ENCODE results near the gene PIK3R2. TPM values are rescaled to one million over a fixed set of nuclear protein-coding genes. Genes with fewer than 3 reads are reported as not detected.
"Not testable (repeated sequence)": the region's sequence is repeated elsewhere in the genome, so short reads cannot be mapped to it uniquely, and the experiment has no call there.

PIK3R2 gene
- total RNA-seq, 1 donor from 2014 or later = 14.8 TPM

DNA sequence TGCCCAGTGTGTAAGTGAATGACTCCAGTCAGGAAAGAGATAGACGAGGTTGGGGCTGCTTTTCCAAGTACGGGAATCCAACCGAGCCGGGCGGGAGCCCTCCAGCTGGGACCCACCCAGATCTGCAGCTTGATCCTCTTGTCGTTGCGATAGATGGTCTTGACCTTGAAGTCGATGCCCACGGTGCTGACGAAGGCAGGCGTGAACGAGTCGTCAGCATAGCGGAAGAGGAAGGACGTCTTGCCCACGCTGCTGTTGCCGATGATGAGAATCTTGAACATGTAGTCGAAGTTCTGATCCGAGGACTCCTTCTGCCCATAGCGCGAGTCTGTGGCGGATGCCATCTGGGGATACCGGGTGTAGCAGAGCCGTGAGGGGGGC is 49.4 kb downstream of the PIK3R2 start:
- DNase-seq (ENCODE audit: low spot score) = no peak

DNA sequence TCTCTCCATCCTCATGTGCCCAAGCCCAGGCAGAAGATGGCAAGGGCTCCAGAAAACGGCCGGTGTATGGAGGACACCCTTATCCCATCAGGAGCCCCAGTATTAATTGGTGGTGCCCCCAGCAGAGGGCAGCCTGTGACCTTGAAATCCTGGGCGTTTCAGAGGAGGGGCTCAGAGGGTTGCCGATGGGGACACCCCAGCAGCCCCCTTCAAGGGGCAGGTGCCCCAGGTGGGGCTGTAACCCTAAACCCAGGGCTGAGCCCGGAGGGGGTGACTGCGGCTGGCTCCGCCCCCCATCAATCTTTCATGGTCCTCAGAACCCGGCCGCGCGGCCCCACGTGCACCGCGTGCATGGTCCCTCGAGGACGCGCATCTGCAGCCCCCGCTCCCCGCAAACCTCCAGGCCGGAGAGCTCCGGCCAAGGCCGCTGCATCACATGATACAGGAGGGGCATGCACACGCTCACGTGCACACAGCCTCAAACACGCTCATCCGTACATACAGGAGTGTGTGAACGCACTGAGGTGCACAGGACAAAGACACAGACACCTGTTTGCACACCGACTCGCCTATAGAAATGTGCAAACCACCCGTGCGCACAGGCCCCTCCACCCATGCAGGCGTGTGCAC is 49.9 kb downstream of the PIK3R2 start:
- DNase-seq (ENCODE audit: low spot score) = no peak

DNA sequence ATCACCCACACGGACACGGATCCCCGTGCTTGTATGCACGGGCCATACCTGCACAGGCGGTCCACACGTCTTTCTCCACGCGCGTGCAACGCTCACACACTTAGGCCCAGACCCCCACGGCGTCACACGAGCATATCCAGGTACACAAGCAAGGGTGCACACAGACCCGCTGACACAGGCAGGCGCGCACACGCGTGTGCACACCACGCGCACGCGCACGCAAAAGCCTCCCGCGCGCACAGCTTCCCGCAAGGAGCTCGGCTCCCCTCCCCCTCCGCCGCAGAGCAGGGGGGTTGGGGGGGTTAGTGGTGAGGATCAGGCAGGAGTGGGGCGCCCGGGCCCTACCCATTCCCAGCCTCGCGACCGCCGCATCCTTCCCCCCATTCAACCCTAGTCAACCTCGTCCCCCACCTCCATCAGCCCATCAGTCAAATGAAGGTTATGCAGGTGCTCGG is 50.5 kb downstream of the PIK3R2 start:
- DNase-seq (ENCODE audit: low spot score) = no peak

DNA sequence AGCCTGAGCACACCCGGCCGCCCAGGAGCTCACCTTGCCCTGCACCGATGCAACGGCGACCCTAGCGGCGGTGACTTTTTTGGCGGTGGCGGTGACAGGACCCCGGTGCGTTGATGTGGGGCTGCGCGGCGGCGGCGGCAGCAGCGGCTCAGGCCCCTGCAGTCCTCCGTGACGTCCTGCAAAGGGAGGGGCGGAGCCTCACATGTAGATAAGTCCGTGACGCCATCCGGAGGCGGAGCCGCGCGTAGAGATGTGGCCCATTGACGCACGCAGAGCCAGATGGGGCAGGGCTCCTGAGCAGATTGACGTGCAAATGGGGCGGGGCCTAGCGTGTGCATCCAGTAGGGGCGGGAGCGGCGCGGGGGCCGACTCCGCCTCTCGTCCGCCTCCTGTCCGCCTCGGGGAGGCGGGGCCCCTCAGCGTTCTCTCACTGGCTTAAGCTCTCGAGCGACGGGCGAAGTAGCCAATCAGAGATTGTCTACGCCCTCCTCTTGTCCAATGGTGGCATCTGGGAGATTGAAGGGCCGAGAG is 51.0 kb downstream of the PIK3R2 start, which contains the start of gene RAB3A:
RAB3A (minus strand) TSS at position 180 of the 531 bp plus-strand sequence. CDS start 1,302 bp downstream, outside the sequence.
- peak; percentile 100 for DNase-seq (ENCODE audit: low spot score)

DNA sequence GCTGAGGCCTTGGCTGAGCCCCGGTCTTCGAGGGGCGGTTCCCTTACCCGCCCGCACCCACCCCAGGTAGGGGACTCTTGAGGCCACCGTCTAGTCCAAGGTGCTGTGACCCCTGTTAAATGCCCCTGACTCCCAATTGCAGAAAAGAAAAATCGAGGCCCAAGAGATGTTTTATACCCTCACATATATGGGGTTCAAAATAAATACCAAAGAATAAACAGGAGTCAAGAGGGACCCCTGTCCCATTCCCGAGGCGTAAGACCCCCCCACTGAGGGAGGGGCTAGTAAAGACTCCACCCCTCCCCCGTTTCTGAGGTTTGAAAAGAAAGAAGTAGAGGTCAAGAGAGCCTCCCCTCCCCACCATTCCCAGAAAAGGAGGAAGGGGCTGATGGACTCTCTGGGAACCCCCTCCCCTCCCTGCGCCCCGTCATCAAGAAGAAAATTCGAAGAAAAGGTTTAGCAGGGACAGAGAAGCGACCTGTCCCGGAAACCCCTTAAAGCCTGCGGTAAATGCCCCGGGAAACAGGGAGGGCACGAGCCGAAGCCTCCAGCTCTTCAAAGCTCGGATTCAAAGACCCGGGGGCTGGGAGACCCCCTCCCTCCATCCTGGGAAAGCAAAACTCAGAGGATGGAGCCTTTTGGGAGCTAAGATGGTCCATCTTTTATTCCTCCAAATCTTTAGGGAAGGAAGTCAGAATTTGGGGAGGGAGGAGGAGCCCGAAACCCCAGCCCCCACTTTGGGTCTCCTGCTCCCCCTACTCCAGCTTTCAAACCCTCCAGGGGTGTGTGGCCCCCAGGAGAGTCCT is 51.6 kb downstream of the PIK3R2 start:
- DNase-seq (ENCODE audit: low spot score) = no peak

DNA sequence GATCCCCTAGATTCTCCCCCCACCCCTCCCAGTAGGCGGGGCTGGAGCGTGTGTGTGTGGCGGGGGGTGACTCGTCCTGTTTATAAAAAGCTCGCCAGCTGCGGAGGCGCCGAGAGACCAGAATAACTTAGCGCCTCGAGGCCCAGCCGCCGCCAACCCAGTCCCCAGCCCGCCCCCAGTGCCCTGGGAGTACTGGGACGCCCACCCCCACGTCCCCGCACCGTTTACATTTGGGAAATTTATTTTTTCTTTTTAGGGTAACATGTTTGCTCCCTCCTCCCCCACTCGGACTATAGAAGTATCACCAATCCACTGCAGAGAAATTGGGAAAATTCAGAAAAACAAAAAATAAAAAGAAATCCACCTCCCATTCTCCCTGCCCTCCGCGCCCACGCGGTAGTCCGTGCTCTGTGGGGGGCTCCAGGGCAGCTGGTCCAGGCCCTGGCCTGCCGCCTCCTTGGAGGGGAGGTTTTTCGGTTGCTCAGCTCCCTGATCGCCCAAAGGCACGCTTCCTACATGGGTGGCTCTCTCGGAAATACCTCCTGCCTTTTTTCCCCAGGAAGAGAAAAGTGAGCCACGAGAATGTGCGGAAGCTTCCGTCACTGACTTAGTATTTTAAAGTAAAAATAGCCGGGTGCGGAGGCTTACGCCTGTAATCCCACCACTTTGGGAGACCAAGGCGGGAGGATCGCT is 52.4 kb downstream of the PIK3R2 start:
- no peak for DNase-seq (ENCODE audit: low spot score)

DNA sequence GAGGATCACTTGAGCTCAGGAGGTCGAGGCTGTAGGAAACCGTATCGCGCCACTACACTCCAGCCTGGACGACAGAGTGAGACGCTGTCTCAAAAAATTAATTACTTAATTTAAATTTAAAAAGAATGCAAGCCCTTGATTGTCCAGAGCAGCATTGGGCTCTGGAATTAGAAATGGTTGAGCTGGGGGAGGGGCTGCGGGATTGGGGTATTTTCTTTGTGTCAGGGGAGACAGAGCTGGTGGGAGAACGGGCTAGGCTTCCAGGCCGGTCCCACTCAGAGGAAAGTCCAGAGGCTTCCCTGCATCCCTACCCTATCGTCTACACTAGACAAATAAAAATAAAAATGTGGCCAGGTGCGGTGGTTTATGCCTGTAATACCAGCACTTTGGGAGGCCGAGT is 53.1 kb downstream of the PIK3R2 start:
- DNase-seq (ENCODE audit: low spot score) = no peak

DNA sequence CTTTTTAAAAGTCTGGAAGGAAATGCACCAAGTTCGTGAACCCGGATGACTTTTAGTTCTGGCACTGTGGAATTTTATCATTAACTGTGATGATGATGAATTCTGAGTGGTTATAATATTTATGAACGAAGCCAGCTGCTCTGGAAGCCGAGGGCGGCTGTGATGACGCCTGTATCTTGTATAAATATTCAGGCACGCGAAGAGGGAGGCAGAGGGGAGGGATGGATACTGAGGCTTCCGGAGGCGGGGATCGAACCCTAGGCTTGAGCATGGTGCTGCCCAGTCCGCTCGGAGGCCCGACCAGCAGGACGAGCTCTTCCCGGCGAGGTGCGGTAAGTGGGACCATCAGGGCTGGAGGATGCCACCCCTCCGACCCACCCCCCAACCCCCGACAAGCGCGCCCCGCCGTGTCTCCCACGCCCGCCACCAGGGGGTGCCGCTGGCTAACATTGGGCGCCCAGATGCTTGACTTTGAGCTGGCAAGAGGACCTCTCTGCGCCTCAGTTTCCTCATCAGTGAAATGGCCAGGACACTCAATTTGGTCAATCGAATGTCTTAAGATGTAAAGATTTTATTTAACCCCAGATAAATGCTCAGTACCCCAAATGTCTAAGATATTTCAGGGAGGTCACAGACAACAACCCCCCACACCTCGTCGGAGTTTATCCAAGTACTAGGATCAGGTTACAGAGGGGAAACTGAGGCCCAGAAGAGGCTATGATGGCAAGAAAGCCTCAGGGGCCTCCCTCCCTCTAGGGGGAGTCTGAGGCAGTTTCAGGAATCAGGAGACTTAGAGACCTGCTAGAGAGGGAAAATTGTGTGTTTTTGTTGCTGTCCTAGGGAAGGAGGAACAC is 55.4 kb downstream of the PIK3R2 start:
- DNase-seq (ENCODE audit: low spot score) = no peak

DNA sequence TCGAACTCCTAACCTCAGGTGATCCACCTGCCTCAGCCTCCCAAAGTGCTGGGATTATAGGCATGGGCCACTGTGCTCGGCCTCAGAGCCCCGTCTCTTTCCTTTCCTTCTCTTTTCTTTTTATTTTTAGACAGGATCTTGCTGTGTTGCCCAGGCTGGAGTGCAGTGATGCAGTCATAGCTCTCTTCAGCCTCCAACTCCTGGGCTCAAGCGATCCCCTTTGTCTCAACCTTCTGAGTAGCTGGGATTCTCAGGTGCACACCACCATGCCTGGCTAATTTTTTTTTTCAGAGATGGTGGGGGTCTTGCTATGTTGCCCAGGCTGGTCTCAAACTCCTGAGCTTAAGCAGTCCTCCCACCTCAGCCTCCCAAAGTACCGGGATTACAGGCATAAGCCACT is 56.9 kb downstream of the PIK3R2 start:
- not testable (repeated sequence) for DNase-seq (ENCODE audit: low spot score)

DNA sequence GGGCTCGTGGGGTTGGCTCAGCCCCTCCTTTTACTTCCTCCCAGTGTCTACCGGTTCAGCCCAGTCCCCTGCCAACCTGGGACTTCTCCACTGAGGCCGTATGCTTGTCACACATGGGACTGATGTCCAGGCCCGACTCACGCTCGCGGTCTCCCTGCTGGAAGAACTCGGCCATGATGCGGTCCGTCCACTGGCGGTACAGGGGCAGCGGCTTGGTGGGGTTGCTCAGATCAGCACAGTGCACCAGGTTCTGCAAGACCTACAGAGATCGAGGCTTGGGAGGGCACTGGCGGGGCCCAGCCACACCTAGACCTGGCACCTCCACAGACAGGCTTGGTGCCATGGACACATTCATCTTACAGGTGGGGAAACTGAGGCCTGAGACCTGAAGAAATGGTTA is 58.7 kb downstream of the PIK3R2 start:
- DNase-seq (ENCODE audit: low spot score) = no peak

DNA sequence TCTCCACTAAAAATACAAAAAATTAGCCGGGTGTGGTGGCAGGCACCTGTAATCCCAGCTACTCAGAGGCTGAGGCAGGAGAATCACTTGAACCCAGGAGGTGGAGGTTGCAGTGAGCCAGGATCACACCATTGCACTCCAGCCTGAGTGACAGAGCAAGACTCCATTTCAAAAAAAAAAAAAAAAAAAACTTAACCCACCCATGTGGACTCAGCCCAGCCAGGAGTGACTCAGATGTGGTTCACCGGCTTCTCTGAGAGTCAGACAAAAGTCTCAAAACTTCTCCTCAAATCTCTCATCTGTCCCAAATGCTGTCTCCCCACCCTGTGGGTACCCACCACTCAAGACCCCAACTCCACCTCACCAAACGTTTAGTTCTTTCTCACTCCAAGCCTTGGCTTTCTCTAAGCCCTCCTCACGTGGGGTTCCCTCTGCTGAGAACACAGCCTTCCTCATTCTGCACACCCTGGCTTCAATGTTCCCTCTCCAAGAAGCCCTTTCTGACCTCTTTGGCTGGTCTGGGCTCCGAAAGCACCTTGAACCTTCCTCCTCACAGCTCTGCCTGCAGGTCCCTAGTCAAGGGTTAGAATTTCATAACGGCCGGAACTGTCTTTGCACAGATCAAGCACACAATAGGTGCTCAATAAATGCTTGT is 61.9 kb downstream of the PIK3R2 start:
- DNase-seq (ENCODE audit: low spot score) = no peak

DNA sequence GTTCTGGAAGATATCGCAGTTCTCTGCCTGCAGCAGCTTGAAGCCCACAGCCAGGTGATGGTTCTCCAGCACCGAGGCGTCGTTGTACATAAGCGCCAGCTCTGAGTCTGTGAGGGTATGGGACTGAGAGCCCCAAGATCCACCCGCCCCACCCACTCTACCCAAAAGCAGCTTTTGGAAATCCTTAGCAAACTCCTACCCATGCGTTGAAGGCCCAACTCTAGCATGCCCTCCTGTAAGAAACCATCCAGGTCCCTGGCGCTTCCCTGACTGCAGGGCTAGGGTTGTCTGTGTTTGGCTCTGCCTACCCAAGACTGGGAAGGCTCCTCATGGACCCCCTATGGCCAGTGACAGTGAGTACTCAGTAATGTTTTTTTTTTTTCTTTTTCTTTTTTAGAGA is 63.8 kb downstream of the PIK3R2 start:
- DNase-seq (ENCODE audit: low spot score) = no peak

DNA sequence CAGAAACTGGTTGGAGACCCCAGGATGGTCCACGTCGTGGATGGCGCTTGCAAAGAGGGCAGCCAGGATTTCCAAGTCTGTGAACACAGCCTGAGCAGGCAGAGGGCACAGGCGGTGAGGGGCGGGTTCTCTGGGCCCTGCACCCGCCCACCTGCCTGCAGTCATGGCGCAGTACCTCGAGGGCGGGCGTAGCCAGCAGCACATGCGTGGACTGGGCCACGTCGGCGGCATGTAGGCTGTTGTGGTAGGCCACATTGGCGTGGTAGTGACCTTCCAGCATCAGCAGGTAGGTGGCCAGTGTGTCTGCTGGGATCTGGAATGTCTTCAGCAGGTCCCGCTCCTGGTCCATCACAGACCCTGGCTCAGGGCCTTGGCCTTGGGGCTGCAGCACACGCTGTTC is 65.2 kb downstream of the PIK3R2 start:
- DNase-seq (ENCODE audit: low spot score) = no peak

DNA sequence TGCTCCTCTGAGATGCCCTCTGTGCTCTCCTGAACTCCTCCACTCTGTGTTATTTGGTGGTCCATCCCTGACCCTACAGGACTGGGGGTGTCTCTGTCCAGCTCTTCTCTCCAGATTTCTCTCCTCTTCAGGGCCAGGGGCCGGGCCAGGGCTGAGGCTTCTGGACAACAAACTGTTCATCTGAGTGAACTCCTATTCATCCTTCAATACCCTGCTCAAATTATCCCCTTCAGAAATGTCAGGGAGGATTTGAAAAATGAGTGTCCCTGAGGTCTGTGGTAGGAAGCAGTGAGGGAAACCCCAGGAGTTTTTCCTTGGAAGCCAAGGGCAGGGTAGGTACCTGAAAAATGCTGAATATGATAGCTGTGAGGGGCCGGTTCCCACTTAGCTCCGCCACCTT is 65.6 kb downstream of the PIK3R2 start:
- DNase-seq (ENCODE audit: low spot score) = no peak

Other genes starting within 250 kb of the PIK3R2 start
- 78.9 TPM for gene CCDC124, start 220.1 kb upstream of the PIK3R2 start, total RNA-seq
- gene KCNN1, start 186.1 kb upstream of the PIK3R2 start, total RNA-seq = 0.13 TPM
- 26.0 TPM for gene ARRDC2, start 145.0 kb upstream of the PIK3R2 start, total RNA-seq
- gene IL12RB1, start 66.2 kb upstream of the PIK3R2 start, total RNA-seq = 2.3 TPM
- gene MAST3, start 55.4 kb upstream of the PIK3R2 start, total RNA-seq = 19.1 TPM
- gene IFI30, start 20.6 kb downstream of the PIK3R2 start, total RNA-seq = 236 TPM
- 10.7 TPM for gene MPV17L2, start 40.1 kb downstream of the PIK3R2 start, total RNA-seq
- 3.0 TPM for gene RAB3A, start 50.9 kb downstream of the PIK3R2 start, total RNA-seq
- not detected for gene PDE4C, start 73.3 kb downstream of the PIK3R2 start, total RNA-seq
- gene IQCN, start 121.3 kb downstream of the PIK3R2 start, total RNA-seq = 2.8 TPM
- 320 TPM for gene JUND, start 128.5 kb downstream of the PIK3R2 start, total RNA-seq
- gene LSM4, start 169.9 kb downstream of the PIK3R2 start, total RNA-seq = 68.4 TPM
- 48.7 TPM for gene PGPEP1, start 187.4 kb downstream of the PIK3R2 start, total RNA-seq
- 5.9 TPM for gene GDF15, start 233.0 kb downstream of the PIK3R2 start, total RNA-seq
- 19.3 TPM for gene LRRC25, start 244.5 kb downstream of the PIK3R2 start, total RNA-seq

Data from mesenteric fat pad (tissue), 1 donor.